WTC11 (cell line): ENCODE measurements around the gene TMEM179. TPM values are rescaled to one million over a fixed set of nuclear protein-coding genes. Genes with fewer than 3 reads are reported as not detected.

Source experiments
- ATAC-seq: fragments of 200-7000 bp; cut with Tn5 transposase; 2 replicates; pipeline ENCODE4 v1.10.0; 2021; ENCODE audit warnings: mild to moderate bottlenecking, moderate library complexity
- CTCF ChIA-PET: fragments of 300-600 bp; sonication (Branson Sonifier 250); formaldehyde crosslinking; loops from one replicate; lab custom pipeline; 2021; ENCODE audit warnings: antibody characterized with exemption; lab: Charles Lee
- POLR2A ChIA-PET: fragments of 350-600 bp; sonication (Branson Sonifier 250); formaldehyde crosslinking; loops from one replicate; lab custom pipeline; 2021; ENCODE audit warnings: antibody characterized with exemption; lab: Charles Lee
- DNase-seq: peaks from one replicate; pipeline ENCODE4 v3.0.0; 2021; ENCODE audit warnings: low spot score
- H3K27ac Mint-ChIP-seq: 2 replicates; pipeline ENCODE4 v1.8.0; 2021; ENCODE audit warnings: mixed read lengths
- H3K27me3 Mint-ChIP-seq: 2 replicates; pipeline ENCODE4 v1.8.0; 2021; ENCODE audit warnings: low read depth, mild to moderate bottlenecking, moderate library complexity, mixed read lengths
- H3K36me3 Mint-ChIP-seq: 2 replicates; pipeline ENCODE4 v1.8.0; 2021; ENCODE audit warnings: mixed read lengths
- H3K4me1 Mint-ChIP-seq: 2 replicates; pipeline ENCODE4 v1.8.0; 2022; ENCODE audit warnings: mixed read lengths
- H3K4me3 Mint-ChIP-seq: 2 replicates; pipeline ENCODE4 v1.8.0; 2021; ENCODE audit warnings: mild to moderate bottlenecking, moderate library complexity, mixed read lengths
- H3K9me3 Mint-ChIP-seq: 2 replicates; pipeline ENCODE4 v1.8.0; 2021; ENCODE audit warnings: mixed read lengths
- FOXK1 ChIP-seq: sonication (generic); formaldehyde crosslinking; IDR thresholded peaks from 2 replicates; pipeline ENCODE4 v1.8.0; 2022; ENCODE audit warnings: mild to moderate bottlenecking, moderate library complexity, missing genetic modification reagents
- PRRX2 ChIP-seq: fragments of 250-450 bp; sonication (Bioruptor Pico); IDR thresholded peaks from 2 replicates; pipeline ENCODE4 v1.8.0; 2021; ENCODE audit warnings: mild to moderate bottlenecking
- SMAD4 ChIP-seq: sonication (generic); formaldehyde crosslinking; IDR thresholded peaks from 2 replicates; pipeline ENCODE4 v1.8.0; 2022; ENCODE audit warnings: mild to moderate bottlenecking, missing genetic modification reagents
- SOX15 ChIP-seq: fragments of 250-450 bp; sonication (Bioruptor Pico); IDR thresholded peaks from 2 replicates; pipeline ENCODE4 v1.9.0; 2021; ENCODE audit warnings: mild to moderate bottlenecking
- SP1 ChIP-seq: sonication (generic); formaldehyde crosslinking; conservative IDR thresholded peaks from 2 replicates; pipeline ENCODE4 v1.8.1; 2022; ENCODE audit warnings: missing genetic modification reagents
- TCF7 ChIP-seq: sonication (generic); formaldehyde crosslinking; IDR thresholded peaks from 2 replicates; pipeline ENCODE4 v1.8.0; 2022; ENCODE audit warnings: mild to moderate bottlenecking, low read depth, missing genetic modification reagents, moderate library complexity
- ZBTB21 ChIP-seq: sonication (generic); formaldehyde crosslinking; IDR thresholded peaks from 2 replicates; pipeline ENCODE4 v1.8.1; 2023; ENCODE audit warnings: mild to moderate bottlenecking, missing genetic modification reagents, borderline replicate concordance
- ZNF232 ChIP-seq: sonication (generic); formaldehyde crosslinking; IDR thresholded peaks from 2 replicates; pipeline ENCODE4 v1.8.0; 2022; ENCODE audit warnings: mild to moderate bottlenecking, missing genetic modification reagents
- ZNF263 ChIP-seq: sonication (generic); formaldehyde crosslinking; IDR thresholded peaks from 2 replicates; pipeline ENCODE4 v1.8.1; 2022; ENCODE audit warnings: low read depth, mild to moderate bottlenecking, moderate library complexity, missing genetic modification reagents
- ZNF671 ChIP-seq: fragments of 250-450 bp; sonication (Bioruptor Pico); IDR thresholded peaks from 2 replicates; pipeline ENCODE4 v1.8.0; 2021; ENCODE audit warnings: mild to moderate bottlenecking
- total RNA-seq: library from RNA; stranded (reverse); gene quantifications from 3 replicates; pipeline ENCODE4 v1.2.3, GENCODE V29; 2021
- TF ChIP-seq, protein P1 (sequence below): sonication (generic); formaldehyde crosslinking; IDR thresholded peaks from 2 replicates; pipeline ENCODE4 v1.8.0; 2022; ENCODE audit warnings: mild to moderate bottlenecking, missing genetic modification reagents
- TF ChIP-seq, protein P2 (sequence below): sonication (generic); formaldehyde crosslinking; IDR thresholded peaks from 2 replicates; pipeline ENCODE4 v1.8.1; 2022; ENCODE audit warnings: low read depth, mild to moderate bottlenecking, moderate library complexity, missing genetic modification reagents, borderline replicate concordance
- TF ChIP-seq, protein P3 (sequence below): sonication (generic); formaldehyde crosslinking; IDR thresholded peaks from 2 replicates; pipeline ENCODE4 v1.8.0; 2022; ENCODE audit warnings: mild to moderate bottlenecking, missing genetic modification reagents
- TF ChIP-seq, protein P4 (sequence below): sonication (generic); formaldehyde crosslinking; IDR thresholded peaks from 2 replicates; pipeline ENCODE4 v1.8.1; 2023; ENCODE audit warnings: mild to moderate bottlenecking, missing genetic modification reagents, moderate library complexity
- TF ChIP-seq, protein P5 (sequence below): sonication (generic); formaldehyde crosslinking; IDR thresholded peaks from 2 replicates; pipeline ENCODE4 v1.8.1; 2023; ENCODE audit warnings: mild to moderate bottlenecking, moderate library complexity, missing genetic modification reagents
- TF ChIP-seq, protein P6 (sequence below): sonication (generic); formaldehyde crosslinking; IDR thresholded peaks from 2 replicates; pipeline ENCODE4 v1.8.0; 2022; ENCODE audit warnings: mild to moderate bottlenecking, missing genetic modification reagents
- TF ChIP-seq, protein P7 (sequence below): sonication (generic); formaldehyde crosslinking; IDR thresholded peaks from 2 replicates; pipeline ENCODE4 v1.8.1; 2022; ENCODE audit warnings: low read depth, missing genetic modification reagents, borderline replicate concordance
- TF ChIP-seq, protein P8 (sequence below): fragments of 250-450 bp; sonication (Bioruptor Pico); IDR thresholded peaks from 2 replicates; pipeline ENCODE4 v1.8.0; 2021; ENCODE audit warnings: mild to moderate bottlenecking

The TMEM179 gene
- total RNA-seq, 1 experiment from 2014 or later = 2.4 TPM

DNA sequence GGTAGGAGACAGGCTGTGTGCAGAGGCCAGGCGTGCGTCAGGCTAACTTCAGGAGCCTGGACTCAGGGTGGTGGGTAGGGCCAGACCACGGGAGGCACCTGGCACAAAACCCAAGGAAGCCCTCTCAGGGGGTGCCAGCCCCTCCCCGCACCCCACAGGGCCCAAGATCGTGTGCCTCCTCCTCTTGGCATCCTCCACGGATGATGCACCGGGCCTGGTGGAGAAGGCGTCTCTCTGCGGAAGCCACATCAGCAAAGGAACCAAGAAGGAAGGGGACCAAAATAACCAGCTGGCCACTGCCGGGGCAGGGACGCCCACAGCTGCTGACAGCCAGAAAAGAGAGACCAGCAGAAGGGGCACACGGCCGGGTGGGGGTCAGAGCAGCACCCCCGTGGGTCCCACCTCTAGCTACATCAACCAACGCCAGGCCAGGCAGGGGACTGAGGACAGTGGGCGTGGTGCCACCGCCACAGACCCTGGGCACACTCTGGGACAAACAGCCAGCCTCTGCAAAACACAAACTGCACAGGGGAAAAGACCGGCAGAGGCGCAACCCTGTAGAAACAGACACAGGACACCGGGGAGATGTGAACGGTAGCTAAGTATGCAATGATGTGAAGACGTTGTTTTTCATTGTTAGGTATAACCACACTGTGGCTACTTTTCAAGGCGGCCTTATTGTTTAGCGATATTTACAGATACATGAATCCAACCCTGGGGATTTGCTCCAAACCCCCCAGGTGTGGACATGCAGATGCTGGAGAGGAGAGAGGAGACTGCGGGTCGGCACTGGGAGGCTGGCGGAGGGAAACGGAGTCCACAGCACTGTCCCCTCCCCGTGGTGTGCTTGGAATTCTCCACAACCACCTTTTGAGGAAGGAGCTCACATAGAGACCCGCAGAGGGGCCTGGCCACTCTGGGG lies 51.1 kb downstream of the TMEM179 start:
- Mint-ChIP-seq H3K9me3 (peaks cover 7% of the 10 kb centered on the region; the same call in 1 of the 2 replicates), H3K27me3 (no peaks in the 10 kb centered on the region), H3K27ac (peak overlapping the region; percentile 45; the same call in 1 of the 2 replicates), H3K4me3 (no peak overlapping the region), H3K4me1 (peaks cover 6% of the 10 kb centered on the region), H3K36me3 (no peaks in the 10 kb centered on the region)
- TF ChIP-seq, protein P1, sequence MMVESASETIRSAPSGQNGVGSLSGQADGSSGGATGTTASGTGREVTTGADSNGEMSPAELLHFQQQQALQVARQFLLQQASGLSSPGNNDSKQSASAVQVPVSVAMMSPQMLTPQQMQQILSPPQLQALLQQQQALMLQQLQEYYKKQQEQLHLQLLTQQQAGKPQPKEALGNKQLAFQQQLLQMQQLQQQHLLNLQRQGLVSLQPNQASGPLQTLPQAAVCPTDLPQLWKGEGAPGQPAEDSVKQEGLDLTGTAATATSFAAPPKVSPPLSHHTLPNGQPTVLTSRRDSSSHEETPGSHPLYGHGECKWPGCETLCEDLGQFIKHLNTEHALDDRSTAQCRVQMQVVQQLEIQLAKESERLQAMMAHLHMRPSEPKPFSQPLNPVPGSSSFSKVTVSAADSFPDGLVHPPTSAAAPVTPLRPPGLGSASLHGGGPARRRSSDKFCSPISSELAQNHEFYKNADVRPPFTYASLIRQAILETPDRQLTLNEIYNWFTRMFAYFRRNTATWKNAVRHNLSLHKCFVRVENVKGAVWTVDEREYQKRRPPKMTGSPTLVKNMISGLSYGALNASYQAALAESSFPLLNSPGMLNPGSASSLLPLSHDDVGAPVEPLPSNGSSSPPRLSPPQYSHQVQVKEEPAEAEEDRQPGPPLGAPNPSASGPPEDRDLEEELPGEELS (CRISPR knock-in tag) = no peak
- TF ChIP-seq ZBTB21 (CRISPR knock-in tag) (no peak), ZNF232 (CRISPR knock-in tag) (no peak), TCF7 (CRISPR knock-in tag) (no peak), SMAD4 (no peak), ZNF263 (CRISPR knock-in tag) (no peak), SP1 (CRISPR knock-in tag) (no peak), FOXK1 (no peak)
- TF ChIP-seq, protein P2, sequence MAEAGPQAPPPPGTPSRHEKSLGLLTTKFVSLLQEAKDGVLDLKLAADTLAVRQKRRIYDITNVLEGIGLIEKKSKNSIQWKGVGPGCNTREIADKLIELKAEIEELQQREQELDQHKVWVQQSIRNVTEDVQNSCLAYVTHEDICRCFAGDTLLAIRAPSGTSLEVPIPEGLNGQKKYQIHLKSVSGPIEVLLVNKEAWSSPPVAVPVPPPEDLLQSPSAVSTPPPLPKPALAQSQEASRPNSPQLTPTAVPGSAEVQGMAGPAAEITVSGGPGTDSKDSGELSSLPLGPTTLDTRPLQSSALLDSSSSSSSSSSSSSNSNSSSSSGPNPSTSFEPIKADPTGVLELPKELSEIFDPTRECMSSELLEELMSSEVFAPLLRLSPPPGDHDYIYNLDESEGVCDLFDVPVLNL = no peak
- TF ChIP-seq, protein P3, sequence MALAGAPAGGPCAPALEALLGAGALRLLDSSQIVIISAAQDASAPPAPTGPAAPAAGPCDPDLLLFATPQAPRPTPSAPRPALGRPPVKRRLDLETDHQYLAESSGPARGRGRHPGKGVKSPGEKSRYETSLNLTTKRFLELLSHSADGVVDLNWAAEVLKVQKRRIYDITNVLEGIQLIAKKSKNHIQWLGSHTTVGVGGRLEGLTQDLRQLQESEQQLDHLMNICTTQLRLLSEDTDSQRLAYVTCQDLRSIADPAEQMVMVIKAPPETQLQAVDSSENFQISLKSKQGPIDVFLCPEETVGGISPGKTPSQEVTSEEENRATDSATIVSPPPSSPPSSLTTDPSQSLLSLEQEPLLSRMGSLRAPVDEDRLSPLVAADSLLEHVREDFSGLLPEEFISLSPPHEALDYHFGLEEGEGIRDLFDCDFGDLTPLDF = no peak
- TF ChIP-seq, protein P4, sequence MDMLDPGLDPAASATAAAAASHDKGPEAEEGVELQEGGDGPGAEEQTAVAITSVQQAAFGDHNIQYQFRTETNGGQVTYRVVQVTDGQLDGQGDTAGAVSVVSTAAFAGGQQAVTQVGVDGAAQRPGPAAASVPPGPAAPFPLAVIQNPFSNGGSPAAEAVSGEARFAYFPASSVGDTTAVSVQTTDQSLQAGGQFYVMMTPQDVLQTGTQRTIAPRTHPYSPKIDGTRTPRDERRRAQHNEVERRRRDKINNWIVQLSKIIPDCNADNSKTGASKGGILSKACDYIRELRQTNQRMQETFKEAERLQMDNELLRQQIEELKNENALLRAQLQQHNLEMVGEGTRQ (CRISPR knock-in tag) = no peak
- TF ChIP-seq, protein P5, sequence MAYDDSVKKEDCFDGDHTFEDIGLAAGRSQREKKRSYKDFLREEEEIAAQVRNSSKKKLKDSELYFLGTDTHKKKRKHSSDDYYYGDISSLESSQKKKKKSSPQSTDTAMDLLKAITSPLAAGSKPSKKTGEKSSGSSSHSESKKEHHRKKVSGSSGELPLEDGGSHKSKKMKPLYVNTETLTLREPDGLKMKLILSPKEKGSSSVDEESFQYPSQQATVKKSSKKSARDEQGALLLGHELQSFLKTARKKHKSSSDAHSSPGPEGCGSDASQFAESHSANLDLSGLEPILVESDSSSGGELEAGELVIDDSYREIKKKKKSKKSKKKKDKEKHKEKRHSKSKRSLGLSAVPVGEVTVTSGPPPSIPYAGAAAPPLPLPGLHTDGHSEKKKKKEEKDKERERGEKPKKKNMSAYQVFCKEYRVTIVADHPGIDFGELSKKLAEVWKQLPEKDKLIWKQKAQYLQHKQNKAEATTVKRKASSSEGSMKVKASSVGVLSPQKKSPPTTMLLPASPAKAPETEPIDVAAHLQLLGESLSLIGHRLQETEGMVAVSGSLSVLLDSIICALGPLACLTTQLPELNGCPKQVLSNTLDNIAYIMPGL (CRISPR knock-in tag) = no peak
- TF ChIP-seq, protein P6, sequence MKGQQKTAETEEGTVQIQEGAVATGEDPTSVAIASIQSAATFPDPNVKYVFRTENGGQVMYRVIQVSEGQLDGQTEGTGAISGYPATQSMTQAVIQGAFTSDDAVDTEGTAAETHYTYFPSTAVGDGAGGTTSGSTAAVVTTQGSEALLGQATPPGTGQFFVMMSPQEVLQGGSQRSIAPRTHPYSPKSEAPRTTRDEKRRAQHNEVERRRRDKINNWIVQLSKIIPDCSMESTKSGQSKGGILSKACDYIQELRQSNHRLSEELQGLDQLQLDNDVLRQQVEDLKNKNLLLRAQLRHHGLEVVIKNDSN = no peak
- CTCF ChIA-PET = interaction anchor here (0.7 to 3.4 kb wide), 3 partner anchors 11 to 211 kb away, joined by 3 to 23 read pairs (median 3); no protein-coding TSS in a partner anchor
- POLR2A ChIA-PET = no interaction called here
- ATAC-seq = no peak
- DNase-seq = peak; percentile 9

DNA sequence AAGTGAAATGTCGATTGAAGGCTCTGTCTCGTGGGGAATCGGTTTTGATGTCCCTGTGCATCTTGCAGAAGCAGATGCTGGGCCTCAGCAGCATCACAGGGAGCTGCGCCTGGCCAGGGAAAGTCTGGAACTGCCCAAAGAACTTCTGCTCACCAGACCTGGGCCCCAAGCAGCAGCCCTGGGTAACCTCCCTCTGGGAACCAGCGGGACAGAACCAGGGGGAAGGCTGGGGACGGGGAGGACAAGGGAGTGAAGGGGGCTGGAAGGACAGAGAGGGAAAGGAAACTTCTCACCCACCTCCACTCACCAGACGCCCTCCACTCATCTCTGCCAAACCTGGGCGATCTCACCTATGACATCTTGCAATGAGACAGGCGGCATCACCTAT lies 51.8 kb downstream of the TMEM179 start:
- peak; percentile 7 for DNase-seq
- ChIA-PET CTCF (no interaction called here), POLR2A (no interaction called here)
- Mint-ChIP-seq H3K4me3 (no peak overlapping the region), H3K4me1 (peaks cover 6% of the 10 kb centered on the region), H3K9me3 (peaks cover 7% of the 10 kb centered on the region; the same call in 1 of the 2 replicates), H3K27ac (no peak overlapping the region), H3K36me3 (no peaks in the 10 kb centered on the region), H3K27me3 (no peaks in the 10 kb centered on the region)
- TF ChIP-seq, protein P6 = no peak
- TF ChIP-seq, protein P7, sequence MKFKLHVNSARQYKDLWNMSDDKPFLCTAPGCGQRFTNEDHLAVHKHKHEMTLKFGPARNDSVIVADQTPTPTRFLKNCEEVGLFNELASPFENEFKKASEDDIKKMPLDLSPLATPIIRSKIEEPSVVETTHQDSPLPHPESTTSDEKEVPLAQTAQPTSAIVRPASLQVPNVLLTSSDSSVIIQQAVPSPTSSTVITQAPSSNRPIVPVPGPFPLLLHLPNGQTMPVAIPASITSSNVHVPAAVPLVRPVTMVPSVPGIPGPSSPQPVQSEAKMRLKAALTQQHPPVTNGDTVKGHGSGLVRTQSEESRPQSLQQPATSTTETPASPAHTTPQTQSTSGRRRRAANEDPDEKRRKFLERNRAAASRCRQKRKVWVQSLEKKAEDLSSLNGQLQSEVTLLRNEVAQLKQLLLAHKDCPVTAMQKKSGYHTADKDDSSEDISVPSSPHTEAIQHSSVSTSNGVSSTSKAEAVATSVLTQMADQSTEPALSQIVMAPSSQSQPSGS (CRISPR knock-in tag) = no peak
- TF ChIP-seq, protein P3 = no peak
- TF ChIP-seq PRRX2 = no peak
- TF ChIP-seq SOX15 = no peak
- TF ChIP-seq ZNF671 = no peak
- TF ChIP-seq, protein P8, sequence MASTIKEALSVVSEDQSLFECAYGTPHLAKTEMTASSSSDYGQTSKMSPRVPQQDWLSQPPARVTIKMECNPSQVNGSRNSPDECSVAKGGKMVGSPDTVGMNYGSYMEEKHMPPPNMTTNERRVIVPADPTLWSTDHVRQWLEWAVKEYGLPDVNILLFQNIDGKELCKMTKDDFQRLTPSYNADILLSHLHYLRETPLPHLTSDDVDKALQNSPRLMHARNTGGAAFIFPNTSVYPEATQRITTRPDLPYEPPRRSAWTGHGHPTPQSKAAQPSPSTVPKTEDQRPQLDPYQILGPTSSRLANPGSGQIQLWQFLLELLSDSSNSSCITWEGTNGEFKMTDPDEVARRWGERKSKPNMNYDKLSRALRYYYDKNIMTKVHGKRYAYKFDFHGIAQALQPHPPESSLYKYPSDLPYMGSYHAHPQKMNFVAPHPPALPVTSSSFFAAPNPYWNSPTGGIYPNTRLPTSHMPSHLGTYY (CRISPR knock-in tag) = no peak
- ATAC-seq = no peak
